ENCODE data around the gene RGS5.

DNA sequence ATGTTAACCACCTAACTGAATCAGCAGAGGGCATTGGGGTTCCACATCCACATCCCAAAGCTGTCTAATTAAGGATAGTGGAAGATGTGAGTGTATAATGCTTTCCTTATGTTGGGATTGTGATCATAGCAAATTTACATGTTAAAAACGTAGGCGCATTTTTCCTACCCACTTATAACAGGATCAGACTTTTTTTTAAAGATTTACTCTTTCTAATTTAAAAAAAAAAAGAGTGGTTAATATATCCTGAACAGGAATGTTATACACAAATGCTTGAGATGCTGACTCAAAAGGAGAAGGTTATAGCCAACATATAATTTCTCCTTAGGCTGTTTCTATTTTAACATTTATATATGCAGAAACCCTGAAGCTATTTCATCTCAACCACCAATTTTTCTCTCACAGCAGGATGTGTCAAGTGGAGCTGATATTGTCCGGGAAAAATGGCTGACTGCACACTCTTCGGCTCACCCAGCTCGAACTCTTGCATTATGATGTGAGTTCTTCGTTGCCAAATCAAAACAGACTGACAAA is 40.3 kb downstream of the RGS5 start:
- TF ChIP-seq, protein P1, sequence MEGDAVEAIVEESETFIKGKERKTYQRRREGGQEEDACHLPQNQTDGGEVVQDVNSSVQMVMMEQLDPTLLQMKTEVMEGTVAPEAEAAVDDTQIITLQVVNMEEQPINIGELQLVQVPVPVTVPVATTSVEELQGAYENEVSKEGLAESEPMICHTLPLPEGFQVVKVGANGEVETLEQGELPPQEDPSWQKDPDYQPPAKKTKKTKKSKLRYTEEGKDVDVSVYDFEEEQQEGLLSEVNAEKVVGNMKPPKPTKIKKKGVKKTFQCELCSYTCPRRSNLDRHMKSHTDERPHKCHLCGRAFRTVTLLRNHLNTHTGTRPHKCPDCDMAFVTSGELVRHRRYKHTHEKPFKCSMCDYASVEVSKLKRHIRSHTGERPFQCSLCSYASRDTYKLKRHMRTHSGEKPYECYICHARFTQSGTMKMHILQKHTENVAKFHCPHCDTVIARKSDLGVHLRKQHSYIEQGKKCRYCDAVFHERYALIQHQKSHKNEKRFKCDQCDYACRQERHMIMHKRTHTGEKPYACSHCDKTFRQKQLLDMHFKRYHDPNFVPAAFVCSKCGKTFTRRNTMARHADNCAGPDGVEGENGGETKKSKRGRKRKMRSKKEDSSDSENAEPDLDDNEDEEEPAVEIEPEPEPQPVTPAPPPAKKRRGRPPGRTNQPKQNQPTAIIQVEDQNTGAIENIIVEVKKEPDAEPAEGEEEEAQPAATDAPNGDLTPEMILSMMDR (IDR thresholded peaks at IDR 0.05): no peak
- no peak for TF ChIP-seq POLR2A (IDR thresholded peaks at IDR 0.05)
